Small intestine (tissue), 7 donors: ENCODE measurements around the gene CBFA2T3. TPM values are rescaled to one million over a fixed set of nuclear protein-coding genes. Genes with fewer than 3 reads are reported as not detected.
"Not testable (repeated sequence)": the region's sequence is repeated elsewhere in the genome, so short reads cannot be mapped to it uniquely, and the experiment has no call there.

Source experiments
- DNase-seq, 2 donors: peaks; one replicate each; pipeline versions ENCODE4 v3.0.0 to v3.0.0-alpha.2; 2013
- FAIRE-seq: peaks from 2 replicates; lab custom pipeline; 2012; peaks lifted over from hg19 to GRCh38; lab: Jason Lieb, UNC
- H3K27ac ChIP-seq, 3 donors: one replicate each; pipeline ENCODE4 v1.5.1; 2013; ENCODE audit warnings: low read length in 2 of 3, mild to moderate bottlenecking in 2 of 3, control low read depth in 1 of 3, inconsistent platforms in 1 of 3, low read depth in 1 of 3, moderate library complexity in 1 of 3
- H3K27me3 ChIP-seq, 3 donors: one replicate each; pipeline ENCODE4 v1.6.1; 2013; ENCODE audit warnings: low read length in 3 of 3, inconsistent platforms in 1 of 3; ENCODE audit not compliant: control insufficient read depth in 3 of 3, insufficient read depth in 3 of 3
- H3K36me3 ChIP-seq, 3 donors: one replicate each; pipeline ENCODE4 v1.6.1; 2013; ENCODE audit warnings: low read length in 3 of 3, inconsistent platforms in 1 of 3, low read depth in 1 of 3, mild to moderate bottlenecking in 1 of 3, moderate library complexity in 1 of 3; ENCODE audit not compliant: control insufficient read depth in 3 of 3, insufficient read depth in 2 of 3
- H3K4me1 ChIP-seq, 3 donors: one replicate each; pipeline ENCODE4 v1.6.1; 2013; ENCODE audit warnings: low read length in 2 of 3, inconsistent platforms in 1 of 3, low read depth in 1 of 3, mild to moderate bottlenecking in 1 of 3, moderate library complexity in 1 of 3; ENCODE audit not compliant: control insufficient read depth in 3 of 3, insufficient read depth in 2 of 3
- H3K4me3 ChIP-seq, 3 donors: one replicate each; pipeline ENCODE4 v1.5.1; 2013; ENCODE audit warnings: low read length in 3 of 3, control low read depth in 1 of 3, inconsistent platforms in 1 of 3, low read depth in 1 of 3, mild to moderate bottlenecking in 1 of 3, moderate library complexity in 1 of 3
- H3K9me3 ChIP-seq, 2 donors: one replicate each; pipeline ENCODE4 v1.6.1; 2013; ENCODE audit warnings: low read depth in 1 of 2, low read length in 1 of 2; ENCODE audit not compliant: control insufficient read depth in 2 of 2, insufficient read depth in 1 of 2
- WGBS, 3 donors: extraction: QIAGEN DNeasy Blood & Tissue Kit; methylation state at CpG; one replicate each; pipeline ENCODE4 v1.1.7; 2013; 5-methylcytosine and 5-hydroxymethylcytosine counted together
- polyA plus RNA-seq, 4 donors: library from polyadenylated mRNA; stranded (reverse) in 3 of 4; unstranded in 1 of 4; fragments of 200-250 nt in 3 of 4; fragments of 120-200 nt in 1 of 4; gene quantifications; one replicate each; pipeline versions ENCODE4 v1.2.1 to v1.2.3, GENCODE V29; 2013
- donor health status: healthy with polysubstance abuse.
- donor health status: control.
- donor health status: control.
- donor health status: Bipolar disorder and iron deficiency.
- donor health status: healthy.

Gene CBFA2T3
- polyA plus RNA-seq, 4 donors: 1.4 to 8.4 (median 4.1) TPM

GRCh38 chr16:89020925-89021595 lies 44.1 kb upstream of the CBFA2T3 start:
- 86 to 90% (median 89%) methylated on average over 23 of the region's 23 CpGs for WGBS, 3 donors
- Histone ChIP-seq H3K36me3 (no peaks in the 10 kb centered on the region), H3K27ac (no peak overlapping the region), H3K4me1 (no peaks in the 10 kb centered on the region), H3K4me3 (no peak overlapping the region), H3K9me3 (peaks cover 0 to 11% of the 10 kb centered on the region in 2 donors), H3K27me3 (no peaks in the 10 kb centered on the region)
- no peak for FAIRE-seq
- no peak for DNase-seq

GRCh38 chr16:89020068-89020924 lies 43.3 kb upstream of the CBFA2T3 start:
- DNase-seq (no peak), FAIRE-seq (no peak)
- Histone ChIP-seq H3K27ac (no peak overlapping the region), H3K9me3 (peaks cover 0 to 8% of the 10 kb centered on the region in 2 donors), H3K27me3 (peaks cover 0 to 3% (median 0%) of the 10 kb centered on the region in 3 donors), H3K36me3 (no peaks in the 10 kb centered on the region), H3K4me1 (no peaks in the 10 kb centered on the region), H3K4me3 (no peak overlapping the region)
- WGBS, 3 donors: 67 to 82% (median 77%) methylated on average over 21 of the region's 21 CpGs

- H3K36me3 ChIP-seq: no peaks in the 10 kb centered on the region
- 78 to 84% (median 80%) methylated on average over 16 of the region's 16 CpGs for WGBS, 3 donors
- H3K9me3 ChIP-seq: peaks cover 0 to 8% of the 10 kb centered on the region in 2 donors
- peaks cover 0 to 3% (median 0%) of the 10 kb centered on the region in 3 donors for H3K27me3 ChIP-seq
- DNase-seq: no peak
- no peak overlapping the region for H3K4me3 ChIP-seq
- H3K27ac ChIP-seq: no peak overlapping the region
- no peak for FAIRE-seq
- H3K4me1 ChIP-seq: no peaks in the 10 kb centered on the region
Measured at GRCh38 chr16:89019511-89019910, 42.5 kb upstream of the CBFA2T3 start.

GRCh38 chr16:89018282-89019158 lies 41.5 kb upstream of the CBFA2T3 start:
- Histone ChIP-seq H3K4me1 (no peaks in the 10 kb centered on the region), H3K36me3 (no peaks in the 10 kb centered on the region), H3K27ac (no peak overlapping the region), H3K4me3 (no peak overlapping the region), H3K9me3 (peaks cover 0 to 8% of the 10 kb centered on the region in 2 donors), H3K27me3 (peaks cover 0 to 3% (median 3%) of the 10 kb centered on the region in 3 donors)
- DNase-seq (no peak), FAIRE-seq (no peak)
- whole genome bisulfite sequencing, 3 donors: 73 to 78% (median 73%) methylated on average over 19 to 20 of the region's 20 CpGs

- WGBS, 3 donors: 69 to 74% (median 70%) methylated on average over 20 to 25 of the region's 25 CpGs
- Histone ChIP-seq H3K27me3 (peaks cover 0 to 4% (median 3%) of the 10 kb centered on the region in 3 donors), H3K36me3 (no peaks in the 10 kb centered on the region), H3K4me3 (no peak overlapping the region), H3K4me1 (no peaks in the 10 kb centered on the region), H3K9me3 (peaks cover 0 to 8% of the 10 kb centered on the region in 2 donors), H3K27ac (no peak overlapping the region)
- DNase-seq (no peak), FAIRE-seq (no peak)
Measured at GRCh38 chr16:89017543-89018281, 40.7 kb upstream of the CBFA2T3 start.

- H3K27me3 ChIP-seq, FAIRE-seq, H3K36me3 ChIP-seq, H3K4me3 ChIP-seq, DNase-seq, H3K4me1 ChIP-seq, H3K9me3 ChIP-seq, H3K27ac ChIP-seq: not testable (repeated sequence)
- WGBS, 3 donors: 94 to 95% (median 94%) methylated on average over 10 of the region's 10 CpGs
Measured at GRCh38 chr16:89016561-89016960, 39.6 kb upstream of the CBFA2T3 start.

- no peak overlapping the region for H3K27ac ChIP-seq
- H3K9me3 ChIP-seq: peaks cover 0 to 8% of the 10 kb centered on the region in 2 donors
- no peaks in the 10 kb centered on the region for H3K36me3 ChIP-seq
- WGBS, 3 donors: 81 to 86% (median 82%) methylated on average over 13 to 20 of the region's 20 CpGs
- H3K27me3 ChIP-seq: peaks cover 0 to 4% (median 3%) of the 10 kb centered on the region in 3 donors
- no peak overlapping the region for H3K4me3 ChIP-seq
- no peak for DNase-seq
- no peaks in the 10 kb centered on the region for H3K4me1 ChIP-seq
- no peak for FAIRE-seq
Measured at GRCh38 chr16:89015271-89015859, 38.4 kb upstream of the CBFA2T3 start.
